ENCODE measurements around the gene CENPS.
"Not testable (repeated sequence)": the region's sequence is repeated elsewhere in the genome, so short reads cannot be mapped to it uniquely, and the experiment has no call there.

Gene CENPS

GRCh38 chr1:10419351-10419750 lies 10.9 kb upstream of the CENPS start:
- no peak for DNase-seq (ENCODE audit: low read depth)

GRCh38 chr1:10421637-10422036 lies 8.6 kb upstream of the CENPS start:
- DNase-seq (ENCODE audit: low read depth): no peak

GRCh38 chr1:10424034-10424433 lies 6.2 kb upstream of the CENPS start:
- no peak for DNase-seq (ENCODE audit: low read depth)

GRCh38 chr1:10424651-10425050 lies 5.6 kb upstream of the CENPS start:
- DNase-seq (ENCODE audit: low read depth): no peak

GRCh38 chr1:10425826-10426534 lies 4.3 kb upstream of the CENPS start:
- not testable (repeated sequence) for DNase-seq (ENCODE audit: low read depth)

GRCh38 chr1:10426535-10426848 lies 3.7 kb upstream of the CENPS start:
- not testable (repeated sequence) for DNase-seq (ENCODE audit: low read depth)

GRCh38 chr1:10428984-10429383 lies 1.2 kb upstream of the CENPS start:
- no peak for DNase-seq (ENCODE audit: low read depth)

GRCh38 chr1:10429868-10430215 lies 391 bp upstream of the CENPS start:
- no peak for DNase-seq (ENCODE audit: low read depth)

- no peak for DNase-seq (ENCODE audit: low read depth)
Observed at GRCh38 chr1:10431070-10431730, 967 bp downstream of the CENPS start.

GRCh38 chr1:10432910-10433700 lies 2.9 kb downstream of the CENPS start:
- no peak for DNase-seq (ENCODE audit: low read depth)

- no peak for DNase-seq (ENCODE audit: low read depth)
Observed at GRCh38 chr1:10433790-10434189, 3.6 kb downstream of the CENPS start.

GRCh38 chr1:10434590-10434989 lies 4.4 kb downstream of the CENPS start:
- DNase-seq (ENCODE audit: low read depth): no peak

- no peak for DNase-seq (ENCODE audit: low read depth)
Observed at GRCh38 chr1:10437052-10437451, 6.8 kb downstream of the CENPS start.

- no peak for DNase-seq (ENCODE audit: low read depth)
Observed at GRCh38 chr1:10438677-10439163, 8.5 kb downstream of the CENPS start.

GRCh38 chr1:10440305-10440704 lies 10.1 kb downstream of the CENPS start:
- no peak for DNase-seq (ENCODE audit: low read depth)

- no peak for DNase-seq (ENCODE audit: low read depth)
Observed at GRCh38 chr1:10440794-10441193, 10.6 kb downstream of the CENPS start.

GRCh38 chr1:10444248-10444647 lies 14.0 kb downstream of the CENPS start:
- no peak for DNase-seq (ENCODE audit: low read depth)

GRCh38 chr1:10444795-10445397 lies 14.7 kb downstream of the CENPS start:
- no peak for DNase-seq (ENCODE audit: low read depth)

GRCh38 chr1:10446790-10447422 lies 16.7 kb downstream of the CENPS start:
- DNase-seq (ENCODE audit: low read depth): no peak

GRCh38 chr1:10449751-10450150 lies 19.5 kb downstream of the CENPS start, which contains the start of gene CORT:
Gene CORT, plus strand, starts transcription at chr1:10450031. Its CDS starts 193 bp downstream, at chr1:10450224.
- DNase-seq (ENCODE audit: low read depth): no peak

- no peak for DNase-seq (ENCODE audit: low read depth)
Observed at GRCh38 chr1:10450156-10450814, 20.1 kb downstream of the CENPS start.

- no peak for DNase-seq (ENCODE audit: low read depth)
Observed at GRCh38 chr1:10450836-10451235, 20.6 kb downstream of the CENPS start.
